Fibroblast of lung (primary cell): ENCODE data around the gene SMAD3.

Experiments used
- CTCF ChIP-seq, 2 donors: IDR thresholded peaks in 1 of 2; conservative IDR thresholded peaks in 1 of 2; 1 replicate in 1 of 2; 2 replicates in 1 of 2; pipeline ENCODE4 v1.5.1; 2011 to 2012; ENCODE audit warnings: low read length in 2 of 2, control low read depth in 1 of 2, inconsistent platforms in 1 of 2, low read depth in 1 of 2, mild to moderate bottlenecking in 1 of 2
- EZH2 ChIP-seq: IDR thresholded peaks from 2 replicates; pipeline ENCODE4 v1.5.1; 2012; ENCODE audit warnings: low read length, control low read depth, mild to moderate bottlenecking; ENCODE audit errors: missing control alignments

- TF ChIP-seq CTCF (conservative IDR thresholded peaks at IDR 0.05 in 1 of 2, IDR thresholded peaks at IDR 0.05 in 1 of 2; ENCODE audit: low read depth in 1 of 2, low read length in 2 of 2) (no peak), EZH2 (no peak)
Measured at GRCh38 chr15:67065531-67066005, at the start of gene SMAD3.
